Nephron (organoid): ENCODE data around the gene MPST.

ENCODE experiments used
- H3K27ac Mint-ChIP-seq, 3 experiments: 2 replicates each; pipeline ENCODE4 v1.8.0; 2020; ENCODE audit warnings: mixed read lengths in 3 of 3, mild to moderate bottlenecking in 2 of 3, moderate library complexity in 1 of 3
- H3K27me3 Mint-ChIP-seq: 2 replicates; pipeline ENCODE4 v1.8.0; 2021; ENCODE audit warnings: low read depth, mild to moderate bottlenecking, moderate library complexity, mixed read lengths
- H3K36me3 Mint-ChIP-seq: 2 replicates; pipeline ENCODE4 v1.8.0; 2020; ENCODE audit warnings: low read depth, mixed read lengths
- H3K4me1 Mint-ChIP-seq: 2 replicates; pipeline ENCODE4 v1.8.0; 2020; ENCODE audit warnings: mixed read lengths
- H3K4me3 Mint-ChIP-seq, 3 experiments: 2 replicates each; pipeline ENCODE4 v1.8.0; 2020; ENCODE audit warnings: mild to moderate bottlenecking in 3 of 3, mixed read lengths in 3 of 3, moderate library complexity in 2 of 3
- H3K9me3 Mint-ChIP-seq: 2 replicates; pipeline ENCODE4 v1.8.0; 2020; ENCODE audit warnings: mixed read lengths
- TF ChIP-seq, protein P1 (sequence below), 3 experiments: fragments of 200-600 bp; sonication (generic); IDR thresholded peaks; one replicate each; pipeline ENCODE4 v1.5.0; 2021; ENCODE audit warnings: antibody characterized with exemption in 3 of 3; ENCODE audit not compliant: unreplicated experiment in 3 of 3

Gene MPST

DNA sequence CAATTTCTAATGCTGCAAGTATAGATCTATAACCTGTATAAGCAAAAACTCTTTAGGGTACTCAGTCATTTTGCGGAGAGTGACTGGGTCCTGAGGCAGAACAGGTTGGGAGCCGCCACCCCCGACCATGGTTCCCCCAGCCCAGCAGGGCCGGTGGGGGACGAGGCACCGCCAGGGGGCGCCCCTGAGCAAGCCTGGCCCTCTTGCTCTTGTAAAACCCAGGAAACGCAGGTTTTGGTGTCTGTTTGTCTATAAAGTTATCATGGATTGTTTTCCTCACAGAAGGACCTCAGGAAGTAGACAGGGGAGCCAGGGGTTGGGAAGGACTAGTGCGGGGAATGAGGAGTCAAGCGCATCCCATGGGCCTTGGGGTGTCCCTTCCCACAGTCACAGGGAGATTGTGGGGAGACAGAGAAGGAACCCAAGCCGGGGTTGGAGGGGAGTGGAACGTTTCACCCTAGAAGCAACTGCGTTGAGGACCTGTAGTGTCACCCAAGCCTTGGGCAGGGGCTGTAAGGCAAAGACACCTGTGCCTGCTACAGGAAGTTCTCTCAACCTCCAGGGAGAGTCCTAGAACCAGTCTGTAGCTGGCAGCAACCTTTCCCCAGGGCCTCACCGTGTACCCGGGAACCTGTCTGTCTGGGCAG lies 58.4 kb downstream of the MPST start:
- TF ChIP-seq, protein P1, sequence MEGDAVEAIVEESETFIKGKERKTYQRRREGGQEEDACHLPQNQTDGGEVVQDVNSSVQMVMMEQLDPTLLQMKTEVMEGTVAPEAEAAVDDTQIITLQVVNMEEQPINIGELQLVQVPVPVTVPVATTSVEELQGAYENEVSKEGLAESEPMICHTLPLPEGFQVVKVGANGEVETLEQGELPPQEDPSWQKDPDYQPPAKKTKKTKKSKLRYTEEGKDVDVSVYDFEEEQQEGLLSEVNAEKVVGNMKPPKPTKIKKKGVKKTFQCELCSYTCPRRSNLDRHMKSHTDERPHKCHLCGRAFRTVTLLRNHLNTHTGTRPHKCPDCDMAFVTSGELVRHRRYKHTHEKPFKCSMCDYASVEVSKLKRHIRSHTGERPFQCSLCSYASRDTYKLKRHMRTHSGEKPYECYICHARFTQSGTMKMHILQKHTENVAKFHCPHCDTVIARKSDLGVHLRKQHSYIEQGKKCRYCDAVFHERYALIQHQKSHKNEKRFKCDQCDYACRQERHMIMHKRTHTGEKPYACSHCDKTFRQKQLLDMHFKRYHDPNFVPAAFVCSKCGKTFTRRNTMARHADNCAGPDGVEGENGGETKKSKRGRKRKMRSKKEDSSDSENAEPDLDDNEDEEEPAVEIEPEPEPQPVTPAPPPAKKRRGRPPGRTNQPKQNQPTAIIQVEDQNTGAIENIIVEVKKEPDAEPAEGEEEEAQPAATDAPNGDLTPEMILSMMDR (IDR thresholded peaks at IDR 0.05; ENCODE audit: unreplicated experiment in 3 of 3), result peak; percentile 92 to 96 (median 94)

DNA sequence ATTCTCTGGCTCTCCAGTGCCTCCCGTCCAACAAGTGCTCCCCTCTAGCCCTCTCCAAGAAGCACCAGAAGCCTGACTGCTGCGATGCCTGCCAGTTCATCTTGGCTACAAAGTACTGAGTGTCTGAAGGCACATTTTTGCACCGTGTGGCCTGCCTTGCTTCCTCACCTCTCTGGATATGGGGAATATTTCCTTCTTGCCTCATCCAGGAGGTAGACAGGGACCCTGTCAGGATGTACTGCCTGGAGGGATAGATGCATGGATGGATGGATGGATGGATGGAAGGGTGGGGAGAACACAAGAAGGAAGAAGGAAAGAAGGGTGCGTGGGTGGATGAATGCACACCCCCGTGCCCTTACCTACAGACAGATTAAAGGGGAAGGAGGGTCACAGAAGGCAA lies 59.6 kb downstream of the MPST start:
- Mint-ChIP-seq H3K4me1 (peaks cover 5% of the 10 kb centered on the region), H3K36me3 (no peaks in the 10 kb centered on the region), H3K9me3 (no peaks in the 10 kb centered on the region), H3K27ac (no peak overlapping the region), H3K27me3 (peaks cover 35% of the 10 kb centered on the region), H3K4me3 (no peak overlapping the region)
- TF ChIP-seq, protein P1 (IDR thresholded peaks at IDR 0.05; ENCODE audit: unreplicated experiment in 3 of 3), result no peak

More for the DNA sequence above, 58.4 kb downstream of the MPST start:
- Mint-ChIP-seq H3K9me3 (no peaks in the 10 kb centered on the region), H3K4me1 (peaks cover 5% of the 10 kb centered on the region), H3K4me3 (no peak overlapping the region), H3K36me3 (no peaks in the 10 kb centered on the region), H3K27me3 (peaks cover 27% of the 10 kb centered on the region), H3K27ac (peak overlapping the region in 1 of 3 experiments; percentile 5)
